ENCODE data around the gene CDK11B. TPM values are rescaled to one million over a fixed set of nuclear protein-coding genes. Genes with fewer than 3 reads are reported as not detected.
"Not testable (repeated sequence)": the region's sequence is repeated elsewhere in the genome, so short reads cannot be mapped to it uniquely, and the experiment has no call there.

CDK11B gene
- total RNA-seq, 2 experiments from 2014 or later, result 42.0 to 44.3 TPM

- H3K27ac Mint-ChIP-seq, result no peak overlapping the region
- H3K36me3 Mint-ChIP-seq (ENCODE audit: low read depth), result peaks cover 4% of the 10 kb centered on the region
- peaks cover 8% of the 10 kb centered on the region for H3K27me3 Mint-ChIP-seq
- POLR2A ChIA-PET, result no interaction called here
- DNase-seq, result no peak
- CTCF ChIA-PET, result interaction anchor here (1.8 kb wide), 1 partner anchor 9 kb away, joined by 6 read pairs; no protein-coding TSS in a partner anchor
- H3K9me3 Mint-ChIP-seq, result no peaks in the 10 kb centered on the region
- peaks cover 7% of the 10 kb centered on the region for H3K4me1 Mint-ChIP-seq
- H3K4me3 Mint-ChIP-seq, result peak overlapping the region; percentile 77
Measured at GRCh38 chr1:1598051-1598719, 60.6 kb downstream of the CDK11B start.

GRCh38 chr1:1597275-1597930, 61.4 kb downstream of the CDK11B start:
- CTCF ChIA-PET, result interaction anchor here (0.7 to 1.8 kb wide), 4 partner anchors 10 to 68 kb away, joined by 3 to 6 read pairs (median 4); no protein-coding TSS in a partner anchor
- Mint-ChIP-seq H3K36me3 (ENCODE audit: low read depth) (peaks cover 4% of the 10 kb centered on the region), H3K9me3 (no peaks in the 10 kb centered on the region), H3K4me1 (peaks cover 7% of the 10 kb centered on the region), H3K4me3 (no peak overlapping the region), H3K27ac (no peak overlapping the region), H3K27me3 (peaks cover 8% of the 10 kb centered on the region)
- POLR2A ChIA-PET, result no interaction called here
- DNase-seq, result no peak

- CTCF ChIA-PET, result interaction anchor here (0.7 to 1.8 kb wide), 4 partner anchors 10 to 67 kb away, joined by 3 to 6 read pairs (median 4); no protein-coding TSS in a partner anchor
- DNase-seq, result no peak
- H3K27ac Mint-ChIP-seq, result no peak overlapping the region
- peaks cover 8% of the 10 kb centered on the region for H3K27me3 Mint-ChIP-seq
- peaks cover 4% of the 10 kb centered on the region for H3K36me3 Mint-ChIP-seq (ENCODE audit: low read depth)
- POLR2A ChIA-PET, result no interaction called here
- no peaks in the 10 kb centered on the region for H3K9me3 Mint-ChIP-seq
- peaks cover 7% of the 10 kb centered on the region for H3K4me1 Mint-ChIP-seq
- no peak overlapping the region for H3K4me3 Mint-ChIP-seq
Measured at GRCh38 chr1:1596493-1597274, 62.1 kb downstream of the CDK11B start.

- H3K4me1 Mint-ChIP-seq; H3K27me3 Mint-ChIP-seq; H3K9me3 Mint-ChIP-seq; DNase-seq; H3K36me3 Mint-ChIP-seq (ENCODE audit: low read depth); H3K4me3 Mint-ChIP-seq; CTCF ChIA-PET; POLR2A ChIA-PET; H3K27ac Mint-ChIP-seq: not testable (repeated sequence)
Measured at GRCh38 chr1:1595341-1595740, 63.5 kb downstream of the CDK11B start.

- CTCF ChIA-PET, result interaction anchor here (0.8 to 1.5 kb wide), 2 partner anchors 19 to 166 kb away, joined by 3 read pairs; no protein-coding TSS in a partner anchor
- no peak overlapping the region for H3K27ac Mint-ChIP-seq
- POLR2A ChIA-PET, result no interaction called here
Measured at GRCh38 chr1:1594602-1595260, 64.1 kb downstream of the CDK11B start.

GRCh38 chr1:1593834-1594601, 64.8 kb downstream of the CDK11B start:
- peaks cover 5% of the 10 kb centered on the region for H3K4me1 Mint-ChIP-seq
- no peaks in the 10 kb centered on the region for H3K9me3 Mint-ChIP-seq
- H3K4me3 Mint-ChIP-seq, result no peak overlapping the region
- no peak overlapping the region for H3K27ac Mint-ChIP-seq
- peaks cover 4% of the 10 kb centered on the region for H3K36me3 Mint-ChIP-seq (ENCODE audit: low read depth)
- ChIA-PET CTCF (interaction anchor here (0.8 to 1.5 kb wide), 2 partner anchors 20 to 166 kb away, joined by 3 read pairs; no protein-coding TSS in a partner anchor), POLR2A (no interaction called here)
- peaks cover 6% of the 10 kb centered on the region for H3K27me3 Mint-ChIP-seq
- DNase-seq, result no peak

More at GRCh38 chr1:1594602-1595260, 64.1 kb downstream of the CDK11B start:
- H3K4me1 Mint-ChIP-seq, result peaks cover 7% of the 10 kb centered on the region
- H3K4me3 Mint-ChIP-seq, result no peak overlapping the region
- no peaks in the 10 kb centered on the region for H3K9me3 Mint-ChIP-seq
- peaks cover 8% of the 10 kb centered on the region for H3K27me3 Mint-ChIP-seq
- DNase-seq, result no peak
- peaks cover 4% of the 10 kb centered on the region for H3K36me3 Mint-ChIP-seq (ENCODE audit: low read depth)

GRCh38 chr1:1591452-1591851, 67.4 kb downstream of the CDK11B start:
- no peaks in the 10 kb centered on the region for H3K9me3 Mint-ChIP-seq
- no peaks in the 10 kb centered on the region for H3K36me3 Mint-ChIP-seq (ENCODE audit: low read depth)
- POLR2A ChIA-PET, result no interaction called here
- CTCF ChIA-PET, result no interaction called here
- H3K27me3 Mint-ChIP-seq, result no peaks in the 10 kb centered on the region
- no peak overlapping the region for H3K27ac Mint-ChIP-seq
- DNase-seq, result no peak
- H3K4me1 Mint-ChIP-seq, result no peaks in the 10 kb centered on the region
- H3K4me3 Mint-ChIP-seq, result no peak overlapping the region

Other genes starting within 250 kb of the CDK11B start
- gene ANKRD65, start 237.7 kb downstream of the CDK11B start, total RNA-seq, result not detected
- gene VWA1, start 223.3 kb downstream of the CDK11B start, total RNA-seq, result under 1 TPM; 0.10 to 0.12 TPM
- gene ATAD3C, start 209.3 kb downstream of the CDK11B start, total RNA-seq, result under 1 TPM; 0.17 to 0.69 TPM
- 10 to 100 TPM; 26.5 to 34.6 TPM for gene ATAD3B, start 187.2 kb downstream of the CDK11B start, total RNA-seq
- 10 to 100 TPM; 31.9 to 32.3 TPM for gene ATAD3A, start 146.8 kb downstream of the CDK11B start, total RNA-seq
- 1 to 10 TPM; 1.2 to 1.3 TPM for gene TMEM240, start 118.4 kb downstream of the CDK11B start, total RNA-seq
- gene SSU72, start 84.1 kb downstream of the CDK11B start, total RNA-seq, result 100 to 1,000 TPM; 128 to 130 TPM
- gene FNDC10, start 58.9 kb downstream of the CDK11B start, total RNA-seq, result 1 to 10 TPM; 6.2 to 7.9 TPM
- gene MIB2, start 43.5 kb downstream of the CDK11B start, total RNA-seq, result 10 to 100 TPM; 40.0 to 42.8 TPM
- 1 to 10 TPM; 1.8 to 2.3 TPM for gene MMP23B, start 26.8 kb downstream of the CDK11B start, total RNA-seq
- gene SLC35E2B, start 33.8 kb upstream of the CDK11B start, total RNA-seq, result 10 to 100 TPM; 62.5 to 65.0 TPM
- 10 to 100 TPM; 61.4 to 81.9 TPM for gene CDK11A, start 65.4 kb upstream of the CDK11B start, total RNA-seq
- 10 to 100 TPM; 76.6 to 78.7 TPM for gene NADK, start 119.5 kb upstream of the CDK11B start, total RNA-seq
- 100 to 1,000 TPM; 368 to 454 TPM for gene GNB1, start 232.1 kb upstream of the CDK11B start, total RNA-seq

Measured in activated CD4-positive, alpha-beta T cell treated with anti-CD3 and anti-CD28 coated beads, Interleukin-2, amount 10 ng/mL, durations not matched to agents 7 days and 5 days (primary cell).